Measurements from ENCODE around the gene MRPS6.
A peak's percentile ranks its signal among the peaks of the same experiment; 100 is the strongest.

MRPS6 gene

GRCh38 chr21:34072145-34073031 lies 990 bp upstream of the MRPS6 start:
- no peak for DNase-seq

- no peak for DNase-seq
Observed at GRCh38 chr21:34073749-34074282, 438 bp downstream of the MRPS6 start.

- peak; percentile 57 for DNase-seq
Observed at GRCh38 chr21:34074283-34075090, 1.1 kb downstream of the MRPS6 start.

GRCh38 chr21:34075091-34075425 lies 1.7 kb downstream of the MRPS6 start:
- no peak for DNase-seq

DNA sequence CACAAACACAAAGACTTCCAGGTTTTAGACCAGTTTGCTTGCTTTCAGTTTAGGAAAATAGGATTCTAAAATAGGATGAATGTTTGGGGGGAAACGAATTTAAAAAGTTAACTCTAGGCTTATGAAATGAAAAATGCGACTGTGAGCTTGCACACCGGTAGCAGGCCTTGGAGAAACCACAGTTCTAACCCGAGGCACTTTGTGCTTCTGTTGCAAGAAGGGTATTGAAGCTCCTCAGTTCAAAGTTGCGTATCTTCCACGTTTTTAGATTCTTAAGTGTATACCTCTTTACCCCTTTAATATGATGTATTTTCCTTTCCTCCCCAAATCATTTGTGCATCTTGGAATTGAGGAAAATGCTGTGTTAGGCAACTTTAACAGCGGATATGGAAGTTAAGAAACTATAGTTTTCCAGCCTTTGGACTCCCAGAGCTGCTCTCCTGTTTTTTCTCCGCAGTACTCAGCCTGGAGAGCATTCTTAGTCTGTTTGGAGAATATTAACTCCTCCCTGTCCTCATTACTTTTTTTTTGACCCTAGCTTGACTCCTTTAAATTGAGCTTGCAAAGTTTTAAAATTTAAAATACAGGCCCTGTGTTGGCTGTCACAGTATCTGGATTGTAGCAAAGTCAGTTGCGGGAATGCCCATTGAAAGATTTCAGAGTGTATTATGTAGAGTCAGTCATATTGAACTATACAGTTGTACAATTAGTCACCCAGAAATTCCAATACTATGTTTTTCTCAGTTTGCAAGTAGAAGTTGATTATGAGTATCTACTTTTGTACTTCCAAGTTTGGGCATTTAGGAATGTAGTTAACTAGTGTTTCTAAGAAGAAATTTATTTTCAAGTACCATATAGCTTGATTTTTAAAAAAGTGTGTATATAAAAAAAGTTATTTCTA lies 2.6 kb downstream of the MRPS6 start:
- no peak for DNase-seq

DNA sequence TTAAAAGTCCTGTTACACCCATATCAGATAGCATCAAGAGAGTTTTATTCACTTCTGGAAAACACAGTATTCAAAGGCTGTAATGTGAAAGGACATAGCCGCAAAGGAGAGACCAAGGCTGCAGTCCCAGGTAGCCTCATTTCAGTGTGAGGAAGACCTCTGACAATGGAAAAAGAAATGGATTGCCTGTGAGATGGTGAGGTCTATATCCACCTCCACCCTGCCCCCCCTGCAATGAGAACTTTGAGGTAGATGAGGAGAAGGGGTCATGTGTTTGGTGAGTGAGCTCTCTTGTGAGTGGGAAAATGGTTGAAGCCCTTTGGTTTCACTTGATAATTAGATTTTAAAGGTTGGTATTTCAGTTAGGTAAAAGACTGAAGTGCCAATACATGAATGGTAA lies 3.5 kb downstream of the MRPS6 start:
- no peak for DNase-seq

DNA sequence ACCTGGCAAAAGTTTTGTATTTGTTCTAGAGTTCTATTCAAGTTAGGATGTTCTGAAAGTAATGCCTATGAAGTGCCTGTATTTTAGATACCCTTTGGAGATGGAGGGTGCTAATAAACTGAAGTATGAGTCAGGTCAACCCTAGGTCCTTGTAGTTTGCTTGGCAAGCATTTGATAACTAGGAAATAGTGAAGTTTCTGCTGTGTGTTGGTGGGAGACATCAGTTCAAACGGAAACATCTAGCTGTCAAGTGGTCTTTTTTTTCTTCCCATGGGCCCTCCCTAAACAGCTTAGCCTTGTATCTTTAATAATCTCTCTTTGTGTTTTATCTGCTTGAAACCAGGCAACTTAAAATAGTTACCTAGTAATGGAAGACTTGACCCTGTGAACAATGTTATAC lies 4.5 kb downstream of the MRPS6 start:
- no peak for DNase-seq

DNA sequence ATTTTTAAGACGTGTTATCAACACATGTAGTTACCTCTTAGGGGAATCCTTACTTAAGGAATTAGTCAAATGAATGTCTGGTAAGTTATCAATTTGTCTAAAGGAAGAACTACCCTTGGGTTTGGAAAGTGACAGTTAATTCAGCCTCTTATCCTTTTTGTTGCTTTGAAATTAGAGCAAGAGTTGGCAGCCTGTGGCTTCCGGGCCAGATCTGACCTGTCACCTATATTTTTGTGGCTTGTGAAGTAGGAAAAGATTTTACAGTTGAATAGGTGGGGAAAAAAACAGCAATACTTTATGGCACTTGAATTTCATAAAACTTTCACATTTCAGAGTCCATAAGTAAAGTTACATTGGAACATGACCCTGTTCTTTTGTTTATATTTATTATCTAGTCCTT lies 5.5 kb downstream of the MRPS6 start:
- DNase-seq, result no peak

GRCh38 chr21:34080710-34081109 lies 7.3 kb downstream of the MRPS6 start:
- no peak for DNase-seq

DNA sequence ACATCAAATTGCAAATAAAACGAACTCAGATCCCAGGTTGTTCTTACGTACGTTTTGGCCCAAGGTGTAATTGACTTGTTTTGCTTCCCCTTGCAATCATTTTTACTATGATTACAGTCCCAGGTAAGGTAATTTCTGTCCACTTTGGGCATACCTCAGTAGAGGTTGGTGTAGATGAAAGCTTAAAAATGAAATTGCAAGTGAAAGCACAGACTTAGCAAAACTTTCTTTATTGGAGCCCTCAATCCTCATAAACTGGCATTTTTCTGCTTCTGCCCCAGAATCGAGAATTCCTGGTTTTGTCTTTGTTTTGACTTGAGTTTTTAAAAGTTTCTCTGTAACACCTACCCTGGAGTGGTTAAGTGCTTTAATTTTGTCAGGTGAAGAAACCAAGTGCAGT lies 9.4 kb downstream of the MRPS6 start:
- no peak for DNase-seq

DNA sequence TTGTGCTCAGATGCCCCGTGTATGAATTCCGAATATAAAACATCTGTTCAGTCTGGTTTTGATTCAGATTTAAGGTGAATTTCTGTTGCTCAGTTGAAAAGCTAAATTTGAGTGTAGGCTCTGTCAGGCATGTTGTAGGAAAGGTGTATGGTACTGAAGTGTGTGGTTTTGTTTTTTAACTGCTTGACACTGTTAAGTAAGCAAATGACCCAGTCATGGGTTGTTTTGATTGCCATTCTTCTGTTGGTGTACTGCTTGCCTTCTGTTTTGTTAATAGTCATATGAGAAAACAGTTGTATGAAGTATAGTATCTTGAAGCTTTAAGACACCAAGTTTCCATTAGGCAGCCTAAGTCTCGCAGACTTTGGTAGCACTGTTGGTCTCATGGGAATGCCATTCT lies 10.0 kb downstream of the MRPS6 start:
- no peak for DNase-seq

- no peak for DNase-seq
Observed at GRCh38 chr21:34085129-34085528, 11.8 kb downstream of the MRPS6 start.

GRCh38 chr21:34086887-34087306 lies 13.5 kb downstream of the MRPS6 start:
- no peak for DNase-seq

- DNase-seq, result no peak
Observed at GRCh38 chr21:34088752-34089151, 15.4 kb downstream of the MRPS6 start.

GRCh38 chr21:34091032-34091431 lies 17.7 kb downstream of the MRPS6 start:
- no peak for DNase-seq

DNA sequence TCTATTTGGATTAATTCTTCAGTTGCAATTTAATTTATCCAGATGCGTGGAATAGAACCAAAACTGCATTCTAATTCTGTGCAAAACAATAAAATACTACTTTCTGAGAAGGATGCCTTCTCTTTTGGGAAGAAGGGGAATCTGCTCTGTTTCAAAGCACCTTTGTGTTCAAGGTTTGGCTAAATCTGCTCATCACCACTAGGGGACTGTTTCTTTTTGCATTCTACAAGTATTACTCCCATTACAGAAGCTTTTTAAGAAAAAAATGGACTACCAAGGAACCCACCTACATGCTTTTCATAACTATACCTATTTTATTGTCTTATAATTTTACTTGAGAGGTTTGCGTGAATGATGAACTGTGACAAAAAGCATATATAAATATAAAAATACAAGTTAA lies 18.2 kb downstream of the MRPS6 start:
- DNase-seq, result no peak

GRCh38 chr21:34092262-34092921 lies 19.0 kb downstream of the MRPS6 start:
- no peak for DNase-seq

- DNase-seq, result no peak
Observed at GRCh38 chr21:34093083-34093482, 19.7 kb downstream of the MRPS6 start.

- DNase-seq, result no peak
Observed at GRCh38 chr21:34094949-34095348, 21.6 kb downstream of the MRPS6 start.

GRCh38 chr21:34097442-34097841 lies 24.1 kb downstream of the MRPS6 start:
- no peak for DNase-seq

DNA sequence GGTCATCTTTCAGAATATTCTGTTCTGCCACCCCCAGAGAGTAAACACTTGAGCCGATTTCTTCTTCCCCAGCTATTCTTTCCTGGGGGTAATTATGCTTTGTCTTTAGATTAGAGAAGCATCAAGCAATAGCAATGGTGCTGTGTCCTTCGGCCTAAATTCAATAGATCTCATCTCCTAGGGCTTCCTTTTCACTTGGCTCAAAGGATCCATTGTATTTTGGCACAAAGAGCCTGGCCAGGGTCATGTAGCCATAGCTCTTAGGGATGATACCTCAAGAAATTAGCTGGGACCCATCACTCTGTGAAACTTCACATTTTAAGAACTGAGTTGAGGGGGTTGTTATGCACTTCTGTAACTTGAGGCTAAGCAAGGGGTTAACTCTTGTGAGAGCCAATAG lies 27.0 kb downstream of the MRPS6 start:
- no peak for DNase-seq

DNA sequence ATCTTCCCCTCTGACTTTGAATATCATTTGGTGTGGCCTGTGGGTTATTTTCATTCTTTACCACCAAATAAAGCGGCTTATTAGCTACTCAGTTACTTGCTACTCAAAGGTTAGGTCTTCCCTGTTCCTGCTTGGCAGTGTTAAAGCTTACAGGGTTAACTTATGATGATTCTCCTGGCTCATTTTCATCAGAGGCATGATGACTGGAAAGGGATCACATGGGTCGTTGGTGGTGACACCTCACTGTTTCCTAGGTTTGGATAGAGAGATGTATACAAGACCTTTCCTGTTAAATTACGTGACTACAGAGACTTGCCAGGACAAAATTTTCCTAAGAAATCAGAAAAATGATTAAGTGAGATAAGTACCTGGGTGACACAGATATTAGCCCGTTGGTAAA lies 27.4 kb downstream of the MRPS6 start:
- DNase-seq, result no peak
